GM18867 (cell line): ENCODE data around the gene TEX22.
"Not testable (repeated sequence)": the region's sequence is repeated elsewhere in the genome, so short reads cannot be mapped to it uniquely, and the experiment has no call there.

Experiments used
- ATAC-seq: cut with Tn5 transposase; IDR thresholded peaks from one replicate; pipeline ENCODE4 v1.9.1; 2021; ENCODE audit warnings: mild to moderate bottlenecking, moderate library complexity; ENCODE audit not compliant: unreplicated experiment

TEX22 gene

GRCh38 chr14:105398044-105398725, at the start of gene TEX22:
Gene TEX22, plus strand, starts transcription at chr14:105398538. Its CDS starts 803 bp downstream, at chr14:105399341.
- ATAC-seq, result peak; percentile 80

GRCh38 chr14:105348945-105349699, 49.2 kb upstream of the TEX22 start:
- ATAC-seq, result no peak

GRCh38 chr14:105349992-105350391, 48.3 kb upstream of the TEX22 start:
- no peak for ATAC-seq

GRCh38 chr14:105350450-105351244, 47.7 kb upstream of the TEX22 start:
- ATAC-seq, result no peak

- no peak for ATAC-seq
These were observed 46.9 kb upstream of the TEX22 start for GRCh38 chr14:105351410-105351809.

- ATAC-seq, result peak; percentile 62
These were observed 46.2 kb upstream of the TEX22 start for GRCh38 chr14:105351920-105352851.

GRCh38 chr14:105353136-105353535, 45.2 kb upstream of the TEX22 start:
- ATAC-seq, result no peak

- ATAC-seq, result no peak
These were observed 43.8 kb upstream of the TEX22 start for GRCh38 chr14:105354541-105354940.

- ATAC-seq, result no peak
These were observed 43.2 kb upstream of the TEX22 start for GRCh38 chr14:105355049-105355575.

- ATAC-seq, result no peak
These were observed 42.3 kb upstream of the TEX22 start for GRCh38 chr14:105355850-105356604.

GRCh38 chr14:105356927-105357326, 41.4 kb upstream of the TEX22 start:
- ATAC-seq, result no peak

GRCh38 chr14:105357626-105358025, 40.7 kb upstream of the TEX22 start:
- no peak for ATAC-seq

- ATAC-seq, result no peak
These were observed 40.0 kb upstream of the TEX22 start for GRCh38 chr14:105358140-105358846.

- no peak for ATAC-seq
These were observed 39.4 kb upstream of the TEX22 start for GRCh38 chr14:105358943-105359342.

- ATAC-seq, result not testable (repeated sequence)
These were observed 36.9 kb upstream of the TEX22 start for GRCh38 chr14:105361412-105361811.

- no peak for ATAC-seq
These were observed 34.3 kb upstream of the TEX22 start for GRCh38 chr14:105363847-105364708.

GRCh38 chr14:105365101-105365500, 33.2 kb upstream of the TEX22 start:
- ATAC-seq, result no peak

GRCh38 chr14:105365681-105366080, 32.7 kb upstream of the TEX22 start:
- no peak for ATAC-seq
